ENCODE data around the gene ADGRL1. TPM values are rescaled to one million over a fixed set of nuclear protein-coding genes. Genes with fewer than 3 reads are reported as not detected.
"Not testable (repeated sequence)": the region's sequence is repeated elsewhere in the genome, so short reads cannot be mapped to it uniquely, and the experiment has no call there.

ADGRL1 gene
- total RNA-seq, 2 experiments from 2014 or later, result 6.3 to 7.7 TPM

DNA sequence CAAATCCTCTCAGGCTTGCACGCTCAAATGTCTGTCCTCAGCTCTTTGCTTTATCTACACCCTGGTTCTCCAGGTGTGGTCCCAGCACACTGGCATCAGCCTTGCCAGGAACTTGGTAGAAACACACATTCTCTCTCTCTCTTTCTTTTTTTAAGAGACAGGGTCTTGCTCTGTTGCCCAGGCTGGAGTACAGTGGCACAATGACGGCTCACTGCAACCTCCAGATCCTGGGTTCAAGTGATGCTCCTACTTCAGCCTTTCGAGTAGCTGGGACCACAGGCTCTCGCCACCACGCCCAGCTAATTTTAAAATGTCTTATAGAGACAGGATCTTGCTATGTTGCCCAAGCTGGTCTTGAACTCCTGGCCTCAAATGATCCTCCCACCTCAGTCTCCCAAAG is 20.8 kb downstream of the ADGRL1 start:
- H3K36me3 Mint-ChIP-seq (ENCODE audit: low read depth), result no peaks in the 10 kb centered on the region
- H3K4me1 Mint-ChIP-seq (ENCODE audit: low read depth), result peaks cover 2% of the 10 kb centered on the region
- no peak overlapping the region for H3K4me3 Mint-ChIP-seq
- H3K27me3 Mint-ChIP-seq (ENCODE audit: low read depth), result no peaks in the 10 kb centered on the region
- ChIA-PET CTCF (interaction anchor here (1.2 kb wide), 1 partner anchor 163 kb away, joined by 4 read pairs; no protein-coding TSS in a partner anchor), POLR2A (no interaction called here)
- DNase-seq (no peak), ATAC-seq (no peak)
- no peak overlapping the region for H3K27ac Mint-ChIP-seq
- no peaks in the 10 kb centered on the region for H3K9me3 Mint-ChIP-seq (ENCODE audit: insufficient read depth)

DNA sequence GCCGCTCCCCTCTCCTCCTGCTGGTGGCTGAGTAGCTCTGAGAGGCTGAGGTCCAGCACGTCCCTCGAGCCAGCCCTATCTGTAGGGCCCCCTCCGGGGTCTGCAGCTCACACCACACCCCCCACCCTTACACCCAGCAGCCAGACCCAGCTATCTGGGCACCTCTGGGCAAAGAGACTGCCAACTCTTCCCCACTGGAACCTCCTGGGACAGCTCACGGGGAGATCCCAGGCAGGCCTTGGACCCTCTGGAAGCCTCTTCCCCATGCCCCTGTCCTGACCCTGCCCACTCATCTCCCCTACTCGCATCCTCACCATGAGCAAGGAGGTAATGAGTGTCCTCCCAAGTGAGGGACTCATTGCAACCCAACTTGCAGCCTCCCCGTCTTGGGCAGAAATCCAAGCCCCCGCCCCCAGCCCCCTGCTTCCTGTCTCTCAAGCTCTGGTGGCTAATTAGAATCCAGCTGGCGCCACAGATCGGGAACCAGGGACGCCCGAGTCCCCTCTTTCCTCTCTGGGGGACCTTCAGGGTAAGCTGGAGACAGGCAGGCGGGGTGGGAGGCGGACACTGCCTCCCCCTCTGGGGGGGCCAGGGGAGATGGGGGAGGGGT is 22.1 kb downstream of the ADGRL1 start:
- Mint-ChIP-seq H3K36me3 (ENCODE audit: low read depth) (no peaks in the 10 kb centered on the region), H3K27ac (no peak overlapping the region), H3K27me3 (ENCODE audit: low read depth) (no peaks in the 10 kb centered on the region), H3K4me3 (no peak overlapping the region), H3K4me1 (ENCODE audit: low read depth) (no peaks in the 10 kb centered on the region), H3K9me3 (ENCODE audit: insufficient read depth) (no peaks in the 10 kb centered on the region)
- POLR2A ChIA-PET, result no interaction called here
- DNase-seq (no peak), ATAC-seq (no peak)
- CTCF ChIA-PET, result interaction anchor here (0.6 to 1.4 kb wide), 2 partner anchors 66 to 165 kb away, joined by 3 to 4 read pairs; partner anchors contain the start of gene PRKACA

GRCh38 chr19:14182476-14182875 is 23.5 kb downstream of the ADGRL1 start:
- Mint-ChIP-seq H3K4me3 (no peak overlapping the region), H3K9me3 (ENCODE audit: insufficient read depth) (no peaks in the 10 kb centered on the region), H3K27me3 (ENCODE audit: low read depth) (no peaks in the 10 kb centered on the region), H3K4me1 (ENCODE audit: low read depth) (no peaks in the 10 kb centered on the region), H3K36me3 (ENCODE audit: low read depth) (no peaks in the 10 kb centered on the region), H3K27ac (no peak overlapping the region)
- ATAC-seq (no peak), DNase-seq (no peak)
- POLR2A ChIA-PET, result no interaction called here
- CTCF ChIA-PET, result interaction anchor here (1.4 kb wide), 1 partner anchor 166 kb away, joined by 4 read pairs; no protein-coding TSS in a partner anchor

- no peak overlapping the region for H3K27ac Mint-ChIP-seq
- no peaks in the 10 kb centered on the region for H3K36me3 Mint-ChIP-seq (ENCODE audit: low read depth)
- no peak for ATAC-seq
- CTCF ChIA-PET, result no interaction called here
- no peaks in the 10 kb centered on the region for H3K4me1 Mint-ChIP-seq (ENCODE audit: low read depth)
- H3K9me3 Mint-ChIP-seq (ENCODE audit: insufficient read depth), result no peaks in the 10 kb centered on the region
- POLR2A ChIA-PET, result no interaction called here
- no peak overlapping the region for H3K4me3 Mint-ChIP-seq
- H3K27me3 Mint-ChIP-seq (ENCODE audit: low read depth), result no peaks in the 10 kb centered on the region
- no peak for DNase-seq
Observed at GRCh38 chr19:14181906-14182305, 24.1 kb downstream of the ADGRL1 start.

GRCh38 chr19:14181199-14181598 is 24.8 kb downstream of the ADGRL1 start:
- H3K27me3 Mint-ChIP-seq (ENCODE audit: low read depth); ATAC-seq; DNase-seq; H3K9me3 Mint-ChIP-seq (ENCODE audit: insufficient read depth); H3K4me1 Mint-ChIP-seq (ENCODE audit: low read depth); H3K36me3 Mint-ChIP-seq (ENCODE audit: low read depth); H3K4me3 Mint-ChIP-seq; H3K27ac Mint-ChIP-seq; POLR2A ChIA-PET; CTCF ChIA-PET: not testable (repeated sequence)

DNA sequence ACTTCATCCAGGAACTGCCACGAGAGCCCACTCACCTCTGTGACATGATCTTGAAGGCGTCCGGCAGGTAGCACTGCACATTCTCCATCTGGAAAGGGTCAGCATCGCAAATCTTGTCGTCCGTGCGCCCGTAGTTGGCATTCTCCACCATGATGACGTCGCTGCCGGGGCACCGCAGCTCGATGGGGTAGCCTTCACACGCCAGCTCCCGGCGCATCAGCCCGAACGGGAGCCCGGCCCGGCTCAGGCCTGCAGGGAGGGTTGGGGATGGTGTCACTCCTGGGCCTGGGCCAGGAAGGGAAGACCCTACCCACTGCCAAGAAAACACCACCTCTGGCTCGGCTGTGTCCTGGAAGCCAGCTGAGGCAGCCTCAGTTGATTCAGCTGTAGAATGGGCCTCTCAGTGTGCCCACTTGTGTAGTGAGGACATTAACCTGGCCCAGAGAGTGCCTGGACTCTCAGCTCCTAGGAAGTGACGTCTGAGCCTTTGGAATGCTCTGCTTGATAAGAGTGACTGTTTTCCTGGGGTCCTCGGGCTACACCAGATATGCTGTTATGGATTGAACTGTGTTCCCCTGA is 28.4 kb downstream of the ADGRL1 start:
- ATAC-seq (no peak), DNase-seq (no peak)
- Mint-ChIP-seq H3K27ac (no peak overlapping the region), H3K4me3 (no peak overlapping the region), H3K27me3 (ENCODE audit: low read depth) (no peaks in the 10 kb centered on the region), H3K9me3 (ENCODE audit: insufficient read depth) (no peaks in the 10 kb centered on the region), H3K36me3 (ENCODE audit: low read depth) (no peaks in the 10 kb centered on the region), H3K4me1 (ENCODE audit: low read depth) (peaks cover 3% of the 10 kb centered on the region)
- CTCF ChIA-PET, result no interaction called here
- POLR2A ChIA-PET, result interaction anchor here (2.1 kb wide), 1 partner anchor 41 kb away, joined by 6 read pairs; the partner anchor contains the start of gene ASF1B

GRCh38 chr19:14175351-14175792 is 30.6 kb downstream of the ADGRL1 start:
- DNase-seq (no peak), ATAC-seq (no peak)
- POLR2A ChIA-PET, result no interaction called here
- Mint-ChIP-seq H3K36me3 (ENCODE audit: low read depth) (peaks cover 2% of the 10 kb centered on the region), H3K4me1 (ENCODE audit: low read depth) (peaks cover 3% of the 10 kb centered on the region), H3K27me3 (ENCODE audit: low read depth) (no peaks in the 10 kb centered on the region), H3K9me3 (ENCODE audit: insufficient read depth) (no peaks in the 10 kb centered on the region), H3K27ac (no peak overlapping the region), H3K4me3 (no peak overlapping the region)
- CTCF ChIA-PET, result interaction anchor here (0.7 to 1.7 kb wide), 3 partner anchors 39 to 1095 kb away, joined by 3 to 6 read pairs (median 3); partner anchors contain the start of gene ASF1B

DNA sequence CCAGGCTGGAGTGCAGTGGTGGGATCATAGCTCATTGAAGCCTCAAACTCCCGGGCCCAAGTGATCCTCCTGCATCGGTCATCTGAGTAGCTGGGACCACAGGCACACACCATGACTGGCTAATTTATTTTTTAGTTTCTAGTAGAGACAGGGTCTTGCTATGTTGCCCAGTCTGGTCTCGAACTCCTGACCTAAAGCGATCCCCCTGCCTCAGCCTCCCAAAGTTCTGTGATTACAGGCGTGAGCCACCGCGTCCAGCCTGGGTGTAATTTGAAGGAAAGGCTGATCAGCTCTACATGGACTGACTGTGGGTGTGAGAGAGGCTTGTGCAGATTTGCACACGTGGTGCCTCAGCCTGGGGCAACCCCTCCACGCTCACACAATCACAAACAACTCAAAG is 31.1 kb downstream of the ADGRL1 start:
- POLR2A ChIA-PET, result no interaction called here
- no peak for DNase-seq

DNA sequence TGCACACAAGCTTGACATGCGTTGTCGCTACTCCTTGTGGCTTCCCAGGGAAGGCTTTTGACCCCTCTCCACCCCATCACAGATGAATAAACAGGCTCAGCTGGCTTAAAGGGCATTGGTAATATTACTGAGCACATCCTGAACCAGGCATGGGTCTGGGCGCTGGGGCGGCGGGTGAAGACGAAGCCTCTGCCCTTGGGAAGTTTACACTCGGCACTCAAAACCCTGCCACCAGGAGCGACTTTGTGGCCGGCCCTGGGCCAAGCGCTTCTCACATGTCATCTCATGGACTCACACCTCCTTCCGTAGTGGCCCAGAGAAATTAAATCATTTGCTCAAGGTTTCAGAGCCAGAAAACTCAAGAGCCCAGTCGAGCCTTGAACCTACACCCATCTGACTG is 37.0 kb downstream of the ADGRL1 start:
- ChIA-PET CTCF (interaction anchor here (1.3 kb wide), 1 partner anchor 266 kb away, joined by 3 read pairs; no protein-coding TSS in a partner anchor), POLR2A (interaction anchor here (1.2 kb wide), 2 partner anchors 16 to 349 kb away, joined by 3 read pairs; partner anchors contain the start of gene DNAJB1)
- H3K36me3 Mint-ChIP-seq (ENCODE audit: low read depth), result peaks cover 8% of the 10 kb centered on the region
- DNase-seq (no peak), ATAC-seq (no peak)
- no peak overlapping the region for H3K27ac Mint-ChIP-seq
- no peak overlapping the region for H3K4me3 Mint-ChIP-seq
- no peaks in the 10 kb centered on the region for H3K9me3 Mint-ChIP-seq (ENCODE audit: insufficient read depth)
- peaks cover 33% of the 10 kb centered on the region for H3K4me1 Mint-ChIP-seq (ENCODE audit: low read depth)
- no peaks in the 10 kb centered on the region for H3K27me3 Mint-ChIP-seq (ENCODE audit: low read depth)

More for the DNA sequence above, 31.1 kb downstream of the ADGRL1 start:
- ATAC-seq, result no peak
- no peaks in the 10 kb centered on the region for H3K9me3 Mint-ChIP-seq (ENCODE audit: insufficient read depth)
- CTCF ChIA-PET, result interaction anchor here (0.7 kb wide), 1 partner anchor 1094 kb away, joined by 3 read pairs; no protein-coding TSS in a partner anchor
- H3K4me3 Mint-ChIP-seq, result no peak overlapping the region
- no peak overlapping the region for H3K27ac Mint-ChIP-seq
- H3K36me3 Mint-ChIP-seq (ENCODE audit: low read depth), result peaks cover 6% of the 10 kb centered on the region
- peaks cover 5% of the 10 kb centered on the region for H3K4me1 Mint-ChIP-seq (ENCODE audit: low read depth)
- H3K27me3 Mint-ChIP-seq (ENCODE audit: low read depth), result no peaks in the 10 kb centered on the region

DNA sequence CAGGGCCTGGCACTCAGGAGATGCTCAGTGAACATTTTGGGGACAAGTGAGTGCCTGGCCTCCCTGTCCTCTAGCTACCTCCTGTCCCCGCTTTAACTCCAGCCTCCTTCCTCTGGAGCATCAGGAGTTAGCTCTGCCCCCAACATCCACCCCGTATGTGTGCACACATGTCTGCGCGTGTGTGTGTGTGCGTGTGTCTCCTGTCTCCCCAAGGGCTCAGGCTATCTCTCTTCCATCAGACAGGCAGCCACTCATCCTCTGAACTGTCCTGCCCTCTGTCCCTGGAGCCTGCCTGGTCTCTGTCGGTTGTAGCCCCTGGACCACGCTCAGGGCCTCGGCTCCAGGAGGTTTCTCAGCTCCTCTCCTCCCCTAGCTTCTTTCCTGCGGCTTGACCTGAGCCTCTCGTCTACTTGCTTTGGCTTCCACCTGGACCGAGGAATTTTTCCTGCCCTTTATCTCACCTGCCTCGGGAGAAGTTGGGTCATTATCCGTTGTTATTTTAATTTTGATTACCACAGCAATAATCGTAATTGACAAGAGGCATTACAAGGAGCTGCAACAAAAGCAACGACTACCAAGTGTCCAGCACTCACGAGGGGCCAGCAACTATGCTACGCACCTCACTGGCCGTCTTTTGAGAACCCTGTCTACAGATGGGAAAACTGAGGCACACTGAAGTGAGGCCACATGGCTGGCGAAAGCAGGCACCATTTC is 37.6 kb downstream of the ADGRL1 start:
- H3K27me3 Mint-ChIP-seq (ENCODE audit: low read depth), result no peaks in the 10 kb centered on the region
- no peak overlapping the region for H3K4me3 Mint-ChIP-seq
- ChIA-PET POLR2A (interaction anchor here (0.9 to 1.2 kb wide), 4 partner anchors 15 to 350 kb away, joined by 3 read pairs; partner anchors contain the start of genes ASF1B and DNAJB1), CTCF (interaction anchor here (1.0 to 1.3 kb wide), 2 partner anchors 32 to 266 kb away, joined by 3 to 4 read pairs; partner anchors contain the start of gene ASF1B)
- H3K4me1 Mint-ChIP-seq (ENCODE audit: low read depth), result peaks cover 33% of the 10 kb centered on the region
- ATAC-seq (no peak), DNase-seq (no peak)
- no peaks in the 10 kb centered on the region for H3K9me3 Mint-ChIP-seq (ENCODE audit: insufficient read depth)
- peaks cover 8% of the 10 kb centered on the region for H3K36me3 Mint-ChIP-seq (ENCODE audit: low read depth)
- H3K27ac Mint-ChIP-seq, result no peak overlapping the region

GRCh38 chr19:14167576-14168138 is 38.3 kb downstream of the ADGRL1 start:
- DNase-seq, result no peak
- peak overlapping the region; percentile 81 for H3K27ac Mint-ChIP-seq

More at GRCh38 chr19:14167576-14168138, 38.3 kb downstream of the ADGRL1 start:
- ATAC-seq, result peak; percentile 57
- ChIA-PET CTCF (interaction anchor here (1.0 to 1.5 kb wide), 4 partner anchors 20 to 86 kb away, joined by 3 to 5 read pairs (median 4); partner anchors contain the start of gene ASF1B), POLR2A (interaction anchor here (0.9 to 1.2 kb wide), 3 partner anchors 15 to 324 kb away, joined by 3 read pairs; partner anchors contain the start of gene ASF1B)
- peaks cover 8% of the 10 kb centered on the region for H3K36me3 Mint-ChIP-seq (ENCODE audit: low read depth)
- no peaks in the 10 kb centered on the region for H3K9me3 Mint-ChIP-seq (ENCODE audit: insufficient read depth)
- H3K4me1 Mint-ChIP-seq (ENCODE audit: low read depth), result peaks cover 33% of the 10 kb centered on the region
- no peaks in the 10 kb centered on the region for H3K27me3 Mint-ChIP-seq (ENCODE audit: low read depth)
- peak overlapping the region; percentile 68 for H3K4me3 Mint-ChIP-seq

Data from activated CD8-positive, alpha-beta T cell treated with anti-CD3 and anti-CD28 coated beads, Interleukin-2, amount 10 ng/mL, durations not matched to agents 7 days and 5 days (primary cell).